Stimulated activated CD8-positive, alpha-beta memory T cell treated with anti-CD3 and anti-CD28 coated beads, Interleukin-15, amount 100 ng/mL, for 1 hour (primary cell): ENCODE measurements around the gene SMCR8.
"Not testable (repeated sequence)": the region's sequence is repeated elsewhere in the genome, so short reads cannot be mapped to it uniquely, and the experiment has no call there.

Experiments used
- DNase-seq: peaks from one replicate; pipeline ENCODE4 v3.0.0-alpha.2; 2020; ENCODE audit warnings: low read depth

Gene SMCR8

GRCh38 chr17:18318771-18319450 lies 3.8 kb downstream of the SMCR8 start:
- DNase-seq = no peak

- no peak for DNase-seq
Measured at GRCh38 chr17:18319604-18320256, 4.6 kb downstream of the SMCR8 start.

- no peak for DNase-seq
Measured at GRCh38 chr17:18320301-18320700, 5.2 kb downstream of the SMCR8 start.

GRCh38 chr17:18321309-18321708 lies 6.2 kb downstream of the SMCR8 start:
- no peak for DNase-seq

GRCh38 chr17:18322522-18322921 lies 7.4 kb downstream of the SMCR8 start:
- DNase-seq = no peak

GRCh38 chr17:18323007-18323406 lies 7.9 kb downstream of the SMCR8 start:
- no peak for DNase-seq

- DNase-seq = no peak
Measured at GRCh38 chr17:18323507-18324139, 8.5 kb downstream of the SMCR8 start.

- no peak for DNase-seq
Measured at GRCh38 chr17:18324140-18325050, 9.3 kb downstream of the SMCR8 start.

- DNase-seq = no peak
Measured at GRCh38 chr17:18326039-18326438, 10.9 kb downstream of the SMCR8 start.

- no peak for DNase-seq
Measured at GRCh38 chr17:18326572-18326971, 11.5 kb downstream of the SMCR8 start.

- no peak for DNase-seq
Measured at GRCh38 chr17:18327093-18327492, 12.0 kb downstream of the SMCR8 start.

GRCh38 chr17:18327556-18327955 lies 12.5 kb downstream of the SMCR8 start:
- DNase-seq = no peak

- DNase-seq = no peak
Measured at GRCh38 chr17:18328643-18329204, 13.6 kb downstream of the SMCR8 start.

- DNase-seq = no peak
Measured at GRCh38 chr17:18331879-18332278, 16.8 kb downstream of the SMCR8 start.

- no peak for DNase-seq
Measured at GRCh38 chr17:18332909-18333489, 17.9 kb downstream of the SMCR8 start.

GRCh38 chr17:18338158-18338557 lies 23.1 kb downstream of the SMCR8 start:
- not testable (repeated sequence) for DNase-seq

- DNase-seq = no peak
Measured at GRCh38 chr17:18339933-18340332, 24.8 kb downstream of the SMCR8 start.

GRCh38 chr17:18344021-18344420 lies 28.9 kb downstream of the SMCR8 start:
- no peak for DNase-seq

GRCh38 chr17:18353541-18353940 lies 38.4 kb downstream of the SMCR8 start:
- DNase-seq = no peak

GRCh38 chr17:18356624-18357023 lies 41.5 kb downstream of the SMCR8 start:
- DNase-seq = no peak

- DNase-seq = no peak
Measured at GRCh38 chr17:18360518-18360917, 45.4 kb downstream of the SMCR8 start.
